HG03045 (cell line): ENCODE data around the gene ARL6IP5.
A peak's percentile ranks its signal among the peaks of the same experiment; 100 is the strongest.

Experiments used
- ATAC-seq: cut with Tn5 transposase; IDR thresholded peaks from one replicate; pipeline ENCODE4 v1.9.1; 2021; ENCODE audit warnings: mild to moderate bottlenecking, moderate library complexity; ENCODE audit not compliant: unreplicated experiment

Gene ARL6IP5

DNA sequence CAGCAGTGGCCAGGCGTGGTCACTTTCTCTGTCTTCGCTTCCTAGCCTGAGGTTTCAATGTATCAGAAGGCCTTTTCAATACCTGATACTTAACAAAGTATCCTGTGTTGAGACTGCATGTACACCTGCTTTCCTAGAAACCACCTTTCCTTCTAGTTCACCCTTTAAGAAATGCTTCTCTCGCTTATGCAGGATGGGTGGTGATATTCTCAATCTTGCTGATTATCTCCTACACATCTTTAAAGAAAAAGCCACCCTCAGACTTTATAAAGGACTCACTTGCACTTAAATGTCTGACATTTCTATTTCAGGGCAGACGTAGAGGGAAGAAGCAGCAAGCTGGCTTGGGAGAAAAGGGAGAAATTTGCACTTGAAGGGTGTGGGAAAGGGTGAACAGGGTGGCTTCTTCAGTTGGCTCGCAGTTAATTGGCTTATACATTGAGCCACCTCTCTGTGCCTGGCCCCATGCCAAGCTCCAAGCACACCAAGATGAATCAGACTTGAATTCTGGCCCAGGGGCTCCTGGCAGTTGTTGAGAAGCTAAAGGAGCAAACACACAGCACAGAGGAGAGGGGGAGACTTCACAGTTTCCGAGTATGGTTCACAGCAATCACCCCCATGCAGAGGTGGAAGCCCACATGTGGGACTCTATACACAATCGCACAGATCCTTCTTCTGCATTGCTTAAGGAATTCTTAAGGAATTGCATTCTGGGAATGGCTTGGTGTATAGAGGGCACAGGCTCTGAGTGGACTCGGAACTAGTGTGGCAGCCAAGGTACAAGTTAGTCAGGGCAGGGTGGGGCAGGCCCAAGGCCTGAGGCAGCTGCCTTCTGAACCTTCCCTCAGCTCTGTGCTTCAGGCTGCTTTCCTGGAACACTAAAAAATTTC is 1.3 kb downstream of the ARL6IP5 start:
- no peak for ATAC-seq

DNA sequence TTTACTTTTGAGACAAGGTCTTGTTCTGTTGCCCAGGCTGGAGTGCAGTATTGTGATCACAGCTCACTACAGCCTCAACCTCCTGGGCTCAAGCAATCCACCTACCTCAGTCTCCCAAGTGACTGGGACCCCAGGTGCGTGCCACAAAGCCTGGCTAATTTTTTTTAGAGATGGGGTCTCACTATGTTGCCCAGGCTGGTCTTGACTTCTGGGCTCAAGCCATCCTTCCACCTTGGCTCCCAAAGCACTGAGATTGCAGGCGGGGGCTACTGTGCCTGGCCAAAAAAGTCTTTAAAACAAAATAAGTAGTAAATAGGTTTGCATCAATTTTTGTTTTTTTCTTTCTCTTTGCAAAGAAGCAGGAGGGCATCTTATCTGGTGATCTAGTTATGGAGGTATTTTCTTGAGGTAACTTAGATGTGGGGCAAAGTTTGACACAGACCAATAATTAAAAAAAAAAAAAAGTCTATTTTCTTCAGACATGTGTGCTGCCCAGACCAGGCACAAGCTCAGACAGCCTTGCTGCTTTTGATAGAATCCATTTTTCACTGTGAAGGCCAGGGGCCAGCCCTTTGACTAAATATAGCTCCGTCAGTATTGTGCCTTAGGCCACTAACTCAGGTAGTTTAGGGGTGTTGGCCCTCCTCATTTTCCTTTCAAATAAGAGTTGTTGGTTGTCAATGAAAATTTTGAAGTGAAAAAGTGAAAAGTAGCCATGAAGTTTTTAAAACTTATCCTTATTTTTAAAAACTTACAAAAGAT is 2.5 kb downstream of the ARL6IP5 start:
- ATAC-seq = no peak

DNA sequence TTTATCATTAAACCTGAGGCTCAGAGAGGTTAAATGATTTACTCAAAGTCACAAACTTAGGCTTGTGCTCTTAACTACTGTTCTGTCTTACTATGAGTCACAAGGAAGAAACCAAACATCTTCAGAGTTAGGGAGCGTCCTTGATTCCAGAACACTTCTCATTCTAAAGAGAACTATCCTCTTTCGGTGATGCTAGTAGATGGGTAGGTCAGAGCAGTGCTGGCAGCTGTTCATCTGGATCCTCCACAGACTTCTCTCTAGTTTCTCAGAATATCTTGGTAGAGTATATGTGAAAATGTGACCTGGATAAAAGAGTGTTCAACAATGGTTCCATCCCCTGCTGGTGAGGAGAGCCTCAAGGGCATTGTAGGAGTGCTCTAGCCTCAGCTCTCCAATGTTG is 3.3 kb downstream of the ARL6IP5 start:
- no peak for ATAC-seq

DNA sequence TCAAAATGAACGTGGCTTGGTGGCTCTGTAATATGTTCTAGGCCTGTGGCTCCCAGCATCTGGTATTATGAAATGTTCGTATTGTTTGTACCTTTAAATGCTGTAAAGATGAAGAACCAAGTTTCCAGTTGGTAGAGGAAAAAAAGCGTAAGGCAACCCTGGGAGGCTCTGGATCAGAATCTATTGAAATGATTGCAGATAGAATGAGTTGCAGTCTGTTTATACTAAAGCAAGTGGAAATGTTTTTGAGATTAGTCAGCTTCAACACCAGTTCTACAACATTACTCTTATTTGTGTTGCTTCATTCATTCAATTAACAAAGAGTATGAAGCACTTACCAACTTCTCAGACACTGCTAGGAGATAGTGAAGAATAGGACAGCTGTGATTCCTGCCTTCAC is 5.3 kb downstream of the ARL6IP5 start:
- ATAC-seq = no peak

DNA sequence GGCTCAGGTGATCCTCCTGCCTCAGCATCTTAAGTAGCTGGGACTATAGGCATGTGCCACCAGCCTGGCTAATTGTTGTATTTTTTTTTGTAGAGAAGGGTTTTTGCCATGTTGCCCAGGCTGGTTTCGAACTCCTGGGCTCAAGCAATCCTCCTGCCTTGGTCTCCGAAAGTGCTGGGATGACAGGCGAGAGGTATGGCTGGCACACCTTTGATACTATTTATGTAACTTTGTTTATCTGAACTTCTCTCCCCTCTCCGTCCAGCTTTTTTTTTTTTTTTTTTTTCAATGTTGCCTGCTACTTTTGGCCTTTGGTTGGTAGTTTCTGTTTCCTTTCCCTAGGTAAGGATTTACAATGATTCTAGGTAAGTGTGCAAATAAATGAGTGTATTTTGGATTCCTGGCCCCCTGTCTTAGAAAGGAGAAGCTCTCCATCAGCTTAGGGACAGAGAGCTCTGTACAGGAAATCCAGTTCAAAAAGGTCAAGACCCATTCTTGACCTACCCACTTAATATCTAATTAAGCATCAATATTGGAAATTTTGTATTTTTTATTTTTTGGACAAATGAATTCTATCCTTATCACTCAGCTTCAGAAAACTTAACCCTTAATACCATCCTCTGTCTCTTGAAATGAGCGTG is 6.8 kb downstream of the ARL6IP5 start:
- no peak for ATAC-seq

DNA sequence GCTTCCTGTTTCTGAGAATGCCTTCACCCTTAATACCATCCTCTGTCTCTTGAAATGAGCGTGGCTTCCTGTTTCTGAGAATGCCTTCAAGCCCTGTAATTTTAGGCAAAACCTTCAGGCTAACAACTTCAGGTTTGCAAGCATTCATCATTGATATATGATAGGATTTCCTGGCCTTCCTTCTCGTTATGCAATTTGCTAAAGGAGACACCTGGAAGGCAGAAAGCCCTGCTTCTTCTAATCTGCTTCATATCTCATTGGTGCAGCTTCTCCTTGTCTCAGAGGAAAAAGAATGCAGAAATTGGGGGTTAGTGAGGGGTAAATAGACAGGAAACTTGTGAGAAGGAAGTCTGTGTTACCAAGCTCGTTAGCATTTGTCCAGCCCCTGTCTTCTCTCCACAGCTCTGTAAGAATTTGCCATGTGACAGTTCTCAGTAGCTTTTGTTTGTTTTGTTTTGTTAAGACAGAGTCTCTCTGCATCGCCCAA is 7.3 kb downstream of the ARL6IP5 start:
- ATAC-seq = peak; percentile 54

DNA sequence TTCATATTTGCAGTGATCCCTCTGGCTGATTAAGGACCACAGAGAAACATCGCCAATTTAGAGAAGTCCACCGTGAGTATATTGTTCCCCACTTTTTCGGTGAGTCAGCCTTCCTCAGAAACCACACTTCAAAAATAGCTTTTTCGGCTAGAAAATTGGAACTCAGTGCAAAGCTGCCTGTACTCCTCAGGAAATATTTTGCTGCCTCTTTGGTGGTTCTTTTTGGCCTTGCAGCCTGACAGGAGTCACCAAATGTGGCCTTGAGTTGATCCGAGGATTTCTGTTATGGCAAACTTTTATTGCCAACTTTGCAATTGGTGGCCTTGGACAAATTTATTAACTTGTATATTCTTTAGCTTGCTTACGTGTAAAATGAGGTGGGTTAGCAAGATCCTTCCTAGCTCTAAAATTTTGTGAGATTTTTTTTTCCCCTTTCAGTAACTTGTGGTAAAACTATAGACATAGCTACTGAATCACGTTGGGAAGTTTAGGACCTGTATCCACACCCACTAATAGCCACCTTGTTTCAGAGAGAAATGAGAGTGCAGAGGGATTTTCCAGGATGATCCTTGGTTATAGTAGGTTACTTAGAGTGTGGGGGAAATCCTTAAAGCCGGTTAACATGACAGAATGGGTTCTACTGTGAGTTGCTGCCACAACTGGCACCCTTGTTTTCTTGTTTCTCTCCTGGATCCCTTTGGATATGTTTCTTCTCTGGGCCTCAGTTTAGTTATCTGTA is 9.9 kb downstream of the ARL6IP5 start:
- ATAC-seq = peak; percentile 25

DNA sequence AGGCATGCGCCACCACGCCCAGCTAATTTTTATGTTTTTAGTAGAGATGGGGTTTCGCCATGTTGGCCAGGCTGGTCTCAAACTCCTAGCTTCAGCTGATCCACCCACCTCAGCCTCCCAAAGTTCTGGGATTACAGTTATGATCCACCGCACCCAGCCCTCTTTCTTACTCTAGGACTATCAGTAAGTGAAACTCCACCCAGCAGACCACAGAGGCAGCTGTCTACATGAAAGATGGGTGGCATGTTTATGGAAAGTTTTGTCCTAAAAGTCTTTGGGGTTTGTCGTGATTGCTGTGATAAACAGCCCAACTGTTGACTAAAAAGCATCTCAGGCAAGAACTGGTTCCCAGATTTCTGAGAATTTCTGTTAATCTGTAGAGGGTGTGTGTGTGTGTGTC is 10.9 kb downstream of the ARL6IP5 start:
- no peak for ATAC-seq

DNA sequence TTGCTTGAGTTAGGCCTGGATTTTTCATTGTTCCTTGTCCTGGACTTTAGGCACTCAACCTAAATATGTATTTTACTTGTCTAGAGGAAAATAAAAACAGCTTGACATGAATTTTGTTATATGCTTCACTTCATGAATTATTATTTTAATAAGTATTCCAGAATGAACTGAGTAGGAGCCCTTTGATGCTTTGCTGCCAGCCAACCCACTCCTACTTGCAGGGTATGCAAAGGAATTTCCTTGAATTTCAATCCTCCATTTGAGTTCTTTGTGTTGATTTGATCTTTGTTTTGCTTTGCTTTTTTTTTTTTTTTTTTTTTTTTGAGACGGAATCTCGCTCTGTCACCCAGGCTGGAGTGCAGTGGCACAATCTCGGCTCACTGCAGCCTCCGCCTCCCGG is 11.6 kb downstream of the ARL6IP5 start:
- no peak for ATAC-seq

DNA sequence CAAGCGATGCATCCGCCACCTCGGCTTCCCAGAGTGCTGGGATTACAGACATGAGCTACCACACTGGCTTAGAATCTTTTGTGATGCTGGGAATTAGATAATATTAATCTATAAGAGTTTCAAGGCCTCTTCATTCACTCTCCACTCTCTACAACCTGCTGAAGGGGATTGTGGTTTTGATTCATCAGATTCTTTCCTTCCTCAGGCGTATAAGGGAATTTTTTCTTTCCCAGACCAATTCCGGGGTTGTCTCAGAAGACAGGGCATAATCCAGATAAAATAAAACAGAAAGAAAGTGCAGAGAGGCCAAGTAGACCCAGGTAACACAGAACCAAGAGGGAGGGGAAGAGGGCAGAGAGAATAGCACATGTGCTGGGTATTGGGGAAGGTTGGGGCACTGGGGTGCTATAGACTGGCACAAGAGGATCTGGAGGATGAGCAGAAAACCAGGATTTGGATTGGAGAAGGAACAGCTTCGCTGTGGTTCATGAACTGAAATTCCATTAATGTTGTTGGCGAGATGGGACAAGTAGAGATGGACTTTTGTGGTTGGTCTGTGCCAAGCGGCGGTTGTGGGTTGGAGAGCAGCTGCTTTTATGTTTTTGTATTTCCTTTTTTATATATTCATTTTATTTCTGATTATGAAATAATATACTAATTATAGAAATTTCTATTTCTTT is 12.8 kb downstream of the ARL6IP5 start:
- ATAC-seq = no peak

DNA sequence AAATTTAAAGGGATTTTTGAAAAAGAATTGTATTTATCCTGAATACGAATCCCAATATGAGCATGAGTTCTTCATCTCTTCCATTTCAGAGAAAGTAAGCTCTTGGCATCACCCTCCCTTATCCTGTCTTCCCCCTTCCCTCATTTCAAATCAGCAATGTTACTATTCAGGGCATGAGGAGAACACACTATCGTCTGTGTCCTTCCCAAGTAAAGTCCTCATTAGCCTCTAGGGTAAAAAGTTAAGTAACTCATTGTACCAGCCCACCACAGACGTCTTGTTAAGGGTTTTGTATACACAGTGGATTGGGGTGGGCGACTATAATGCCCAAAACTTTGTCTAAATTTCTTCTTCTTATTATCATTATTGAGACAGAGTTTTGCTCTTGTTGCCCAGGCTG is 14.8 kb downstream of the ARL6IP5 start:
- no peak for ATAC-seq

DNA sequence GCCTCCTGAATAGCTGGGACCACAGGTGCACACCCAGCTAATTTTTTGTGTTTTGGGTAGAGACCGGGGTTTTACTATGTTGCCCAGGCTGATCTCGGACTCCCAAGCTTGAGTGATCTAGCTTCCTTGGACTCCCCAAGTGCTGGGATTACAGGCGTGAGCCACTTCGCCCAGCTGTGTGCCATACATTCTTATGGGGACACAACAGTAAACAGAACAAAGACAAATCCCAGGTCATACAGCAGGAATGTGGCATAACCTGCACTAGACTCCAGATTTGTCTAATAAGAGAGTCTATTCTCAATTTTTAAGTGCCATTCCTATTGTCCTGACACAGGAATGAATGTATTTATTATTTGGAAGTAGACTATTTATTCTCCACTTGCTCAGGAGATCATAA is 17.6 kb downstream of the ARL6IP5 start:
- no peak for ATAC-seq

DNA sequence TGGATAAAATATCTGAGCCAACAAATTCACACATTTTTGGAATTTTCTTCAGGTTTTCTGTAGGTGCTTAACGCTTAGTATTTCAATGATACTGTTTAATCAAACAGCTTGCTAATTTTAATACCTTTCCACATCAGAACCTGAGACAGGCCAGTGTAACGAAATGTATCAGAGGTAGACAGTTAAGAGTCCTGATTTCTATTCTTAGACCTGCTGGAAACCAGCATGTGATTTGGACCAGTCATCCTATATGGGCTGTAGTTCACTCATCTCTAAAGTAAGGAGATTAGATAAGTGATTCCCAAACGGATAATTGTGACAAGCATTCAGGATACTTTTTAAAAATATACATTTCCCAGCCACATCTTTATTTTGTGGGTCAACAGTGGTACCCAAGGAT is 18.4 kb downstream of the ARL6IP5 start:
- no peak for ATAC-seq

DNA sequence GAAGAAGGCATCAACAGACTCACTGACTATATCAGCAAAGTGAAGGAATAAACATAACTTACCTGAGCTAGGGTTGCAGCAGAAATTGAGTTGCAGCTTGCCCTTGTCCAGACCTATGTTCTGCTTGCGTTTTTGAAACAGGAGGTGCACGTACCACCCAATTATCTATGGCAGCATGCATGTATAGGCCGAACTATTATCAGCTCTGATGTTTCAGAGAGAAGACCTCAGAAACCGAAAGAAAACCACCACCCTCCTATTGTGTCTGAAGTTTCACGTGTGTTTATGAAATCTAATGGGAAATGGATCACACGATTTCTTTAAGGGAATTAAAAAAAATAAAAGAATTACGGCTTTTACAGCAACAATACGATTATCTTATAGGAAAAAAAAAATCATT is 19.8 kb downstream of the ARL6IP5 start:
- ATAC-seq = no peak

DNA sequence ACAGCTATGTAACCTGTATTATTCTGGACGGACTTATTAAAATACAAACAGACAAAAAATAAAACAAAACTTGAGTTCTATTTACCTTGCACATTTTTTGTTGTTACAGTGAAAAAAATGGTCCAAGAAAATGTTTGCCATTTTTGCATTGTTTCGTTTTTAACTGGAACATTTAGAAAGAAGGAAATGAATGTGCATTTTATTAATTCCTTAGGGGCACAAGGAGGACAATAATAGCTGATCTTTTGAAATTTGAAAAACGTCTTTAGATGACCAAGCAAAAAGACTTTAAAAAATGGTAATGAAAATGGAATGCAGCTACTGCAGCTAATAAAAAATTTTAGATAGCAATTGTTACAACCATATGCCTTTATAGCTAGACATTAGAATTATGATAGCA is 20.6 kb downstream of the ARL6IP5 start:
- no peak for ATAC-seq

DNA sequence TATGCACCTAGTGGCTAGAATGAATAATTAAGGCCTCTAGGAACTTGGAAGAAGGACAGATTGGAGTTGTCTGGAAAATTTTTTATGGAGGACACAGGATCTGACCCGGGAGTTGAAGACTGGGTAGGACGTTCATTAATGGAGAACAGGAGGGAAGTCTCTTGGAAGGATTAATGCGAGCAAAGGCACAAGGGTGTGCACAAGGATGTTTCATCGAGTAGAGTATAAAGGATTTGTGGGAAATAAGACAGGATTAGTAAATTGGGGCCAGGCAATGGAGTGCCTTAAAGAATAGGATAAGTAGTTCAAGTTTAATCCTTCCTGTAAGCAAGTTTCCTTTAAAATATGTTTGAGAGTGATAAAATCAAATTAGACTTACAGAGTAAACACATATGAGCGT is 23.1 kb downstream of the ARL6IP5 start:
- ATAC-seq = no peak

DNA sequence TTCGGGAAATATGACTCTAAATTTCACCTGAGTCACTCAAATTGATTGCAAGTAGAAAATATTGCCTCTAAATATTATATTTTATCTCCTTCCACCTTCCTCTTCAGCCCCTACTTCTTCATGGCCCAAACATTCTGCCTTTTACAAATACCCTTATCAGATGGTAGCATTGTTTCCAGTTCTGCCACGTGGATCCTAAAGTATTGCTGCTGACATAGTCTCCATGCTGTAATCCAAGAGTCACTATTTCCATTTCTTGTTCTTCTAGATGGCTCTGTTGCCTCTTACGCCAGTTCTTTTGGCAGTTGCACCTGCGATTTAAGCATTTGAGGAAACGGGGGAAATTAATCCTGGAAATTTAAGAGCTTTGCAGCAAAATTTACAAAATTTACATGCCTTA is 24.1 kb downstream of the ARL6IP5 start:
- no peak for ATAC-seq

DNA sequence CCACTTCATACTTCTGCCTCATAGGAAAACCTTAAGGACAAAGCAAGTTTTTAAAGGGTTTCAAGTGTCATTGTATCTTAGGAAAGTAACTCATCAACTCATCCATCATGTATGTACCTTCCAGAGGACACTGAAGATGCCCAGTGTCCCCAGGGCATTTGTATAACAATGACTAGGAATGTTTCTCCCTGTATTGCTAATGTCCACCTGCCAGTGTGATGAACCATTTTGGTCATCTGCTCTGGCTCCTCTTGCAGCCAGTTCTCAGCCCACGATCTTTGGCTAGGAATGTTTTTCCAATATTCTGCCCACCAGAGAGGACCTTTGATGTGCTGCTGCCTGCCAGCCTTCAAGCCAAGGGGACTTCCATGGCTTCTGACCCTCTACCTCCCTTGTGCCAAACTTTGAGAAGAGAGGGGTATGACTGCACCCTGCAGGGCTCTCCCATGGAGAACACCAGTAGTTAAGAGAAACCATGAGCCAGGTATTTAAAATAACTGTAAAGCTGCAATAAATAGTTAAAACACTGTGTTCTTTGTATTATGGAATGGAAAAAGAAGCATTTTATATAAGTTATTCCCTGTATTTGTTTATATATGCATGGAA is 26.3 kb downstream of the ARL6IP5 start:
- ATAC-seq = no peak

DNA sequence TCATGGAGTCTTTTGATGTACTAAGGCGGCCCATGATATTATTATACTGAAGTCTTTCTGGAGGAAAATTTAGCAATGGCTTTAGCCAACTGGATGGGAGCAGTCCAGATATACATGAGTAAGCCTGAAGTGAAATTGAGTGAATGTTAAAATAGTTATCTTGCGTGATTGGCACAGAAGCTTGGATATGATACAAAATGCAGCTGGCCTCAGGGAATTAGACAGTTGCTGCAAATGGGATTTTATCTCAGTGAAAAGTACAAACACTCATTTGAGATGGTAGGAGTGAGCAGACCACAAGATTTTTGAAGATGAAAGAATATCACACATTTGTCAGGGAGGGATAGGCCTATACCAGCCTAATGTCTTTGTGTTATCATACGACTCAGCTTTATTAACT is 28.8 kb downstream of the ARL6IP5 start:
- ATAC-seq = no peak

DNA sequence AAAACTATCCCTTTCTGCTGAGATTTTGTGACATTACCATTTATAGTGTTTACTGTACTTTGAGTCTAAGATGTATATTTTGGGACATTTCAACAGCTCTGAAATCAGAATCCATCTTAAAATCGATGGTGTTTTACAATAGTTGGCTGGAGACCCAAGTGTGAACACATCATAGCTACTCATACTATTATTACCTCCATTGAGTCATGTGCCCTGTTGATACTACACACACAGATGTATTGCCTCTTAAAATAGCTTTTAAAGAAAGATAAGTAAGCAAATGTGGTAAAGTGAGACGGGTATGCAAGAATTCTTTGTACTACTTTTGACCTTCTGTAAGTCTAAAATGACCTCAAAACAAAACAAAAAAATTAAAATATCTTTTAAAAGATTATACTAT is 31.0 kb downstream of the ARL6IP5 start:
- no peak for ATAC-seq
